Fibroblast of skin of abdomen (primary cell): Measurements from ENCODE around the gene TUBGCP2.
A peak's percentile ranks its signal among the peaks of the same experiment; 100 is the strongest.

Experiments used
- DNase-seq: peaks from one replicate; pipeline ENCODE4 v3.0.0-alpha.2; 2013

TUBGCP2 gene

DNA sequence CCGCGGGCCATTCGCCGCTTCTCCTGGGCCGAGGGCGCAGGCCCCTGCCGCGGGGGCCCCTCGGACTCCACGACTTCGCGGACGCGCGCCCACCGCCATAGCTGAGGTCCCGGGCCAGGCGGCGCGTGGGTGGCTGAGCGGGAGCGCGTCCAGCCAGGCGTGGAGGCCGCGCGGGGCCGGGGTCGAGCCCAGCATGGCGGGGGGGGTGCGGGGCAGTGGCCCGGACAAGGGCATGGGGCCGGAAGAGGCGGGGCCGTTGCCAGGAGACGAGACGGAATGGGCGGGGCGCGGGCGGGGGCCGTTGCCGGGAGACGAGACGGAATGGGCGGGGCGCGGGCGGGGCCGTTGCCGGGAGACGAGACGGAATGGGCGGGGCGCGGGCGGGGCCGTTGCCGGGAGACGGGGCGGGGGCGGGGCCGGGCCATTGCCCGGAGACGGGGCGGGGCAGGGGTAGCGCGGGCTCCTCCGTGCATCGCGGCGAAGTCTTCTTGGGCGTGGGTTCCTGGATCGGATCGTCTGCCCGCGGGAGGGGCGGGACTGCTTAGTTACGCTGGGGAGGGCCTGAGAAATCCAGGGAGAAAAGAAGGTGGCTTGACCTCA is 46.8 kb downstream of the TUBGCP2 start:
- DNase-seq: peak; percentile 75

DNA sequence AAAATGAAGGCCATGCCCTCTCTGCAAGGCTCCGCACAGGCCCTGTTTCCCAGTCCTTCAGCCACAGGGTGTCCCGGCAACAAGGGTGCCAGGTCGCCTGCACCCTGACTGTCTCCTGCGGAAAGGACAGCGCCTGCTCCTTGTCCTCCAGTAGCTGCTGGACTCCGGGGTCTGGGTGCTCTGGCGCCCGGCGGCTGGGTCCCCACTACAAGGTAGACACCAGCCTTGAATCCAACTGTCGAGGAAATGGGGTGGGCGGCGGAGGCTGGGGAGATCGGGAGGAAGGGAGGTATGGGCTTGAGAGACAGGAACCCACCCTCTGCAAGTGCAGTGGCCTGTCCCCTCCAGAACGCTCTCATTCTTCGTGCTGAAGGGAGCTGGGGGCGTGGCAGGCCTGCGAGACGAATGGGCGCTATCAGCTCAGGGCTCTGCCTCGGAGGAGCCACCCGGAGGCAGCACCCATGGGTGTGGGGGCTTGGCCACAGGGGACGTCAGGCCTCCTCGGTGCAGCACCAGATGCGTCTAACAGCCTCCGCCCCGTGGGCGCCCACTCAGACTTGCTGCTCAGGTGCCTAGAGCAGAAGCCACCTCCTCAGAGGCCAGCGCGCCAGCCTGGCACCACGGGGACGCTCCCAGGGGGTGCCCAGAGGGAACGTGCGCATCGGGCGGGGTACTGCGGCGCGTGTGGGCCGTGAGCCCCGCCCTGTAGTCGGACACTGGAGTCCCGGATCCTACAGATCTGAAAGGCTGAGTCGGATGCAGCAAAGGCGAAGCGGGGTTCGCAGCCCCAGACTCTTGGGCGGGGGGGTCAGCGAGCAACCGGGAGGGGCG is 47.6 kb downstream of the TUBGCP2 start:
- DNase-seq: peak; percentile 10

DNA sequence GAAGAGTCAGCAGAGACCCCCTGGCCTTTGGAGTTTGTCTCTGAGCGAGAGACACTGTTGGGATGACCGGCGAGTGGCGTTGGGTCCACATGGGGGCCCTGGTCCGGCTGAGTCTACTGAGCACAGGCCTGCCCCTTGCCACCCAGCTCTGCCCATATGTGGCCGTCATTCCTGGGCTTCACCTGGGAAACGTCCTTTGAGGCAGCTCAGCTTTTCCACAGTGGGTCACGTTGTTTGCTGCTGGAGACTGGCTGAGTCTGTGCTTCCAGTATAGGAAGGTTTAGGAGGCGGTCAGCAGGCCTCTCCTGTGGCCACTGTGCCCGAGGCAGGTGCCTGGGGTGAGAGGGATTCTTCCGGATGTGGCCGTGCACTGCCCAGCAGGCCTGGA is 49.1 kb downstream of the TUBGCP2 start:
- DNase-seq: no peak

DNA sequence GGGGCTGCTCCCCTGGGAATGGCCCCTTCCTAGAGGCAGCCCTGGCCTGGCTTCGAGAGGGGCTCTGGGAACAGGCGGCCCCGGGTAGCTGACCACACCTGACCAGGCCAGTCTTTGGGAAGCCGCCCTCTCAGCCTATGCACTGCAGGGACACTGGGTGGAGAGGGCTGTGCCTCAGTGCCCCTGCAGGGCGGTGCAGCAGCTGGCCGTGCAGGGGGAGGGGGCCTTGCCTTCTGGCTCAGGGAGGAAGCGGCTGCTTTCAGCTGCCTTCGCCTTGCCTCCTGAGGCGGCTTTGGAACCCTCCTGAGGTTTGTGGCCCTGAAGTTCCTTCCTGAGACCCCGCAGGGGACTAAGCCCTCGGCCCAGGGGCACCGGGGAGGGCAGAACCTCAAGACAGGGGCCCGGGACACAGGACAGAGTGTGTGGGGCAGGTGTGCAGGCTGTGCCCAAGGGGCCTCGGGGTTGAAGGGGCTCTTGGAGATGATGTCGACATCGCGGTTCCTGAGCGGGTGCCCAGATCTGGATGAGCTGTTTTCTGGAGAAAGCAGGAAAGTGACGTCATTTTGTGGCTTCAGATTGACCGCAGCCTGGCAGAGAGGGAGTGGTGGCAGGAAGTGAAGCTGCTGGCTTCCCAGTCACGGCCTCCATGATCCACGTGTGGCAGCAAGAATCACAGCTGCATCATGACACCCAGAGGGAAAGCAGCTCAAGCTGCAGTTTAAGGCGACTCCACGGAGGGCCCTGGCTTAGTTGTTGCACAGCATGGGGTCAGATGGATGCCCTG is 49.7 kb downstream of the TUBGCP2 start:
- peak; percentile 97 for DNase-seq

DNA sequence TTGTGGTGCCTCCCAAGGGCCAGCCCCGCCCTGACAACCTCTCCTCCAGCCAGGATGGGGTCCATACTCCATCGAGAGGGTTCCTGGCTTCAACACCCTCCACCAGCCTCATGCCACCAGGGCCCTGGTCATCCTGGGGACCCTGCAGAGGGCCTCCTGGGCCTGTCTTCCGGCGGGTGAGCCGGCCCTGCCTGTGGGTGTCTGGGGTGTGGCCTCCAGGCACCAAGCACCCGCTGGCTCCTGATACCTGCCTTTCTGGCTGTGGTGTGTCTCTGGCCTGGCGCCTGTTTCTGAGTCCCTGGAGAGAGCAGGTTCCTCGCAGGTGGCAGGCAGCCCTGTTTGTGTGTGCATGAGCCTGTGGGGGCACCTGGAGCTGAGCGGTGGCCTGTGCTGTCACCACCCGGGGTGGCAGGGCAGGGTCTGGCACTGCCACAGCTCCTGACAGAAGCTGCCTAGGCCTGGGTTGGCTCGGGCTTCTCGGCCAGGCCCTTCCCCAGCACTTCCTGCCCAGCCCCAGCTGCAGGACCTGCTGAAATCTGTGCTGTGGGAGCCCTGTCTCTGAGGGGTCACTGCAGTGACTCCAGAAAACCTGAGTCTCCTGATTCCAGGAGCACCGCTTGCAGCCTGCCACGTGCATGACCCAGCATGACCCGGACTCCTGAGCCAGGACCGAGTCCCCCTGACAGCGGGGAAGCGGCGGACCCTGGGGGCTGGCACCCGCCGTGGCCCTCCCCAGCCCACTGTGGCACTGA is 50.4 kb downstream of the TUBGCP2 start:
- no peak for DNase-seq

DNA sequence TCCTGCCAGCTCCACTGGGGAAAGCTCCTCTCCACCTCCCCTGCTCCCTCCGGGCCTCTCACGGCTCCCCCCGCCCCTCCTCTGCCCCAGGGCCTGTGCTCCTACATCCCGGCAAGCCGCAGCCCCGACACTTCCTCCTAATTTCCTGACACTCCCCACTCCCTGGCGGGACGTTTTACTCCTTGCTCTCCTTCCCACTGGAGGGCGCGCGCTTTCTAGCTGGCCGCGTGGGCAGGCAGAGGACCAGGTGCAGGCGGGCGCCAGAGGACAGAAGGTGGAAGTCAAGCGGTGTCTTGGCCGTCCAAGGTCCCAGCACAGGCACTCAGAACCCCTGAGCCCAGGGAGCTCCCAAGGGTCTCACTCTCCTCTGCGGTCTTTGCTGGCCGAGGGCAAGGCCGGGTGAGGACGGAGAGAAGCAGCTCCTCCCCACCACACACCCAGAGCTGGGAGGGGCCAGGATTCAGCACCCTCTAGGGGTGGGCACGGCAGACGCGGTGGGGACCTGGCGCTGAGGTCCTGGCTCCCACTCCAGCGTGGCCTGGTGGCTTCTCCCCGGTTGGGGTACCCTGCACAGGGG is 51.1 kb downstream of the TUBGCP2 start:
- peak; percentile 12 for DNase-seq

DNA sequence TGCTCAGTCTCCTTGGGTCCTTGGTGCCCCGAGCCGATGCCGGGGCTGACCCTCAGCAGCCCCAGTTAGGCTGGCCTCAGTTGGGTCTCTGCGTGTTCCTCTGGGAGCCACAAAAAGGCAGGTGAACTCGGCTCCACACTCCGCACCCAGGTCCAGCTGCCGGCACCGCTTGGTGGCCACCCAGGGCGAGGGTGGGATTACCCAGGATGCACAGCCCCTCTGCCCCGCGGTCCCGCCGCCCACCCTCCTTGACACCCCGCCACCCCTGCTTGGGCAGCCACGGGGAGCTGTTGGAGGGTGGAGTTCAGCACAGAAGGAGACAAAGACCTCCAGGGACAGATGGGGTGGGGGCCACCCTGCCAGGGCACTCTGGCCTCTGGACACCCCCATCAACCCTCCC is 53.3 kb downstream of the TUBGCP2 start:
- DNase-seq: no peak

DNA sequence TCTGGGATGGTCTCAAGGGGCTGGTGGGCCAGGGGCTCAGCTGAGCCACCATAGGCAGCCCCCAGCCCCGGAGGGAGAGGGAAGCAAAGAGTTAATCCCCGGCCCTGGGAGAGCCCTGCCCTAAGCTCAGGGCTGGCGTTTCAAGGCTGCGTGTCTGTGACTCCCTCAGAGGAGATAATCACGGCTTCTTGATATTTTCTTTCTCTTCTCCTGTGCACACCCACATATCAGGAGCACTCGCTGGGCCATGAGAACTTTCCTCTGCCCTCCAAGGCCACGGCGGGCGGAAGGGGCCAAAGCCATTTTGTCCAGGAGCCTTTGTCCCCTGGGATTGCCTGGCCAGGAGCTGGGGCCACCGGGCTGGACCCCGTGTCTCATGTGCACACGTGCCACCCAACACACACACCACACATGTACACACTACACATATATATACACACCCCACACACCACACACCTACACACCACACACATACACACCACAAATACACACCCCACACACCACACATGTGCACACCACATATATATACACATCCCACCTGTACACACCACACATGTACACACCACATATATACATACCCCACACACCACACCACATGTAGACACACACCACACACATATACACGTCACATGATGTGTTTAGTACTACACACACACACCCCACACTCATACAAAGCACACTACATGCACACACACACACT is 54.1 kb downstream of the TUBGCP2 start:
- DNase-seq: no peak

DNA sequence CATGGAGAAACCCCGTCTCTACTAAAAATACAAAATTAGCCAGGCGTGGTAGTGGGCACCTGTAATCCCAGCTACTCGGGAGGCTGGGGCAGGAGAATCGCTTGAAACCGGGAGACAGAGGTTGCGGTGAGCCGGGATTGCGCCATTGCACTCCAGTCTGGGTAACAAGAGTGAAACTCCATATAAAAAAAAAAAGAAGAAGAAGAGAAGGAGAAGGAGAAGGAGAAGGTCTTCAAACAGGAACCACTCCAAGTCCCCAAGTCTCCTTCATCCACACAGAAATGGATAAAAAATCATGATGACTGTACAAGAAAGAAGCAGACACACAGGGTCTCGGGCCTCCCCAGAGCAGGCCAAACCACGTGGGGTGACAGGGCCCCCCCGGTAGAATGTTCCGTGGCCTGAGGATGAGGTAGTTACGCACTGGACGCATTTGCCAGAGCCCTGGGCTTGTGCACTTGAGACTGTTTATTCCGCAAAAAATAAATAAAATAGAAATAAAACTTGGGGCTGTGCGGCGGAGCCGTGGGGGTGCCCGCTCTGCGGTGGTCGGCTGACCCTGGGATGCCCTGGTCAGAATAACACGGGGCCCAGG is 55.2 kb downstream of the TUBGCP2 start:
- DNase-seq: no peak

DNA sequence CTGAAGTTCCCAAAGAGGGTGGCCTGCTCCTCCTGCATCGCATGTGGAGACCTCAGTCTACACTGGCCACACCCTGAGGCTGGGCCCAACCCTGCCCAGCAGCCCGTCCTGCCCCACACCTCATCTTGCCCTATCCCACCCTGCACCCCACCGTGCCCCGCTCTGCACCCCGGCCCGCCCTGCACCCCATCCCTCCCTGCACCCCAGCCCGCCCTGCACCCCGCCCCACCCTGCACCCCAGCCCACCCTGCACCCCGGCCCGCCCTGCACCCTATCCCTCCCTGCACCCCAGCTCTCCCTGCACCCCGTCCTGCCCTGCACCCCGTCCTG is 56.5 kb downstream of the TUBGCP2 start:
- no peak for DNase-seq

DNA sequence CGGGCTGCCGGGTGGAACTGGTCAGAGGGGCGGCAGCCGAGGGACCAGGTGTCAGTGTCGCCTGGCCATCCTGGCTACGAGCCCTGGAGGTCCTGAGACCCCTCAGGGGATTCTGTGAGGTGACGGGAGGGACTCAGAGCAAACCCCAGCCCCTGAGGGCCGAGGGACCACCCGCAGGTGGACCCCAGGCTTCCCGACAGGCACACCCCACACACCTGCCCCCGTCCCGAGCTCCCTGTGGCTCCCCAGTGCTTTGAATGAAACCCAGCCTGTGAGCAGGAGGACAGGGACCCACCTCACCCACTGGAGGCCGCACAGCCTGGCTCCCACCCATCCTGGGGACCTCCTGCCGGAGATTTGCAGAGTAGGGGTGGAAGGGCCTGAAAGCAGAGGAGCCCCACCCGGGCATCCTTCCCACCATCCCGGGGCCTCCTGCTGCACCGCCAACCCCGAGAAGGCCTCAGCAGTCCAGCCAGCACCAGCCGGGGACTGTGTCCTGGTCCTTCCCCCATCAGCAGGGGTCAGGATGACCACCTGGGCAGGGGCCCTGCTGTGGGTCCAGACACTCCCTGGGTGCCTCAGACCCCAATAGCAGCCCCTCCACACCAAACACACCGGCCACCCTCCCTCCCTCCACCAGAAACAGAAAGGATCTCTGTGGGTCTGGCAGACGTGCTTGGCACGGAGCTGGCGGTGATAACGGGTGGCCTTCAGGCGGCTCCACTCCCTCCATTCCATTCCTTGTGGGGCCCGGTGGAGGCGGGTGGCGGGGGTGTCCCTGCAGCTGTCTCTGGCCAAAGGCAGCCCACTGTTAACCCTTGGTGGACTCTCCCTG is 57.1 kb downstream of the TUBGCP2 start:
- no peak for DNase-seq

DNA sequence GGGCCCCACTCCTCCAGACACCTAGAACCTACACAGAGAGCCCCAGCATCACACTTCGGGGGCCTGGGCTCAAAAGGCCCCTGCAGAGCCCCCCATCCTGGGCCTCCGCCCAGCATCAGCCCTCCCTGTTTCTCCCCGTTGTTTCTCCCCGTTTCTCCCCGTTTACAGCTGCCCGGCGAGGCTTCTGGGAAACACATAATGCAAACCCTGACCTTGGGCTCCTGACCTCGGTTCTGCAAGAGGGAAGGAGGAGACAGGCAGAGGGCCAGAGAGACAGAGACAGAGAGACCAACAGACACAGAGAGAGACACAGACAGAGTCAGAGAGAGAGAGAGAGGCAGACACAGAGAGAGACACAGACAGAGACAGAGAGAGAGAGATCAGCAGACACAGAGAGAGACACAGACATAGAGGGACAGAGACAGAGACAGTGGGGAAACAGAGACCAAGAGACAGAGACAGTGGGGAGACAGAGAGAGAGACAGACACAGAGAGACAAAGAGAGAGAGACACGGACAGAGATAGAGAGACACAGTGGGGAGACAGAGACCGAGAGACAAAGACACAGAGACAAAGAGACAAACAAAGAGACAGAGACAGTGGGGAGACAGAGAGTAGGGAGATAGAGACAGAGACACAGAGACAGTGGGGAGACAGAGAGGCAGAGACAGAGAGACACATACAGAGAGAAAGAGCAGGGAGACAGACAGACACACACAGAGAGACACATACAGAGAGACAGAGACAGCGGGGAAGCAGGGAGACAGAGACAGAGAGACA is 58.5 kb downstream of the TUBGCP2 start:
- DNase-seq: no peak

DNA sequence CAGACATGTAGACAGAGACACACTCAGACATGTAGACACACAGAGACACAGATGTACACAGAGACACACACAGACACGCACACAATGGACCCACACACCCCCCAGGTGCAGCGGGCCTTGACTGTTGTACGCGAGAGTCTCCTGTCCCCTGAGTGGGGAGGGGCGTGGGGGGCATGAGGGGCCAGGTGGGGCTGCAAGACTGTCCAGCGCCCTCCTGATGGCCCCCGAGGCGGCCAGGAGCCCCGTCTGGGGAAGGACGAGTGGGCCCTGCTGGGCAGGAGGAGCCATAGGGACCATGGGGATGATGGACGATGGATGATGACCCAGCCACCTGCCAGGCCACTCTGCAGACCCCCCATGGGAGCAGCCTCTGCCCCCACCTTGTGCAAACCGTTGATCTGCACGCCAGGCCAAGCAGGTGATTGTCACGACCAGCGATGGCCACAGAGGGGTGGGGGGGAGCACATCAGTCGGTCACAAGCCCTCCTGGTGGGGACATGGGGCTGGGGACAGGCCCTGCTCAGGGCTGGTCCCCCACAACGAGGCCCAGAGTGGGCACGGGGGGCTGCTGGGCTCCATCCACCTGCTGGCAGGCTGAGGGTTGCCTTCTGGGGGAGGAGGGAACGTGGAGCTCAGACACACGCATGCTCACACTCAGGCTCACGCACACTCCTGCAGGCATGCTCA is 59.4 kb downstream of the TUBGCP2 start:
- DNase-seq: no peak

DNA sequence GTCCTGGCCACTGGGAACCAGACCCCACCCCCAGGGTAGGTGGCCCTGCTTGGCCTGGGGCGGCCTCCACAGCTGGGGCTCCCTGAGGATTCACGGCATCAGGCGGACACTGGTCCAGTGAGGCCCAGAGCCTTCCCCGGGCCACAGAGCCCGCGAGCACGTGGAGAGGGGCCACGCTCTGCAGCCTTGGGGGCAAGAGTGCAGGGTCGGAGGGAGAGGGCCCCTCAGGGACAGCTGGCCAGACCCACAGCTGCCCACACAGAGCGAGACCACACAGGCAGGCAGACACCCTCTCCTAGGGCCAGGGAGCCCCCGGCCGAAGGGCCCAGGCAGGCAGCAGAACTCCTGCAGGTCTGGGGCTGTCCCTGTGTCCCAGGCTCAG is 60.3 kb downstream of the TUBGCP2 start:
- no peak for DNase-seq

DNA sequence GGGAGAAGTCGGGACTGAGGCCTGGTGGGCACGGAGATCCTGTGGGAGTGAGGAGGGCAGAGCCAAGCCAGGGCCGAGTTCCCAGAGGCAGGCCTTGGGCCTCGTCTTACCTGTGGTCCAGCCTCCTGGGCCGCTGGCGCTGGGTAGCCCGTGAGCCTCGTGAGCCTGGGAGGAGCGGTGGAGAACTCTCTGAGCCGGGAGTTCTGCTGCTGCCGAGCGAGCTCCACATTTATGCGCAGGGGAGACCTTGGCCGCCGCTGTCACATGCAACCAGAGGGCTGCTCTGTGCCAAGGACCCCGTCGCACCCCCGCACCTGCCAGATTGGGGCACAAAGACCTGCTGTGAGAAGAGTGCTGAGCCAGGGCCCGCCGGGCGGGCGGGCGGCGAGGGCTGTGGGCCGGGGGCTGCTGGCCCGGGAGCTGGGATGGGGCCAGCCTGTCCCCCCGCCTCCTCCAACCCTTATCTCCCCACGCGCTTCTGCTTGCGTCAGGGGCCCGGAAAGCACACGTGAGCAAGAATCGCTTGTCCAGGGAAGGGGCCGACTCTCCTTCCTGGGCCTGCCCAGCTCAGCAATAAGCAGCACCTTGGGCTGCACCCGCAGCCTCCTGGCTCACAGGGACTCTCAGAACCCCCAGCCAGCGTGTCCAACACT is 60.9 kb downstream of the TUBGCP2 start:
- DNase-seq: no peak

DNA sequence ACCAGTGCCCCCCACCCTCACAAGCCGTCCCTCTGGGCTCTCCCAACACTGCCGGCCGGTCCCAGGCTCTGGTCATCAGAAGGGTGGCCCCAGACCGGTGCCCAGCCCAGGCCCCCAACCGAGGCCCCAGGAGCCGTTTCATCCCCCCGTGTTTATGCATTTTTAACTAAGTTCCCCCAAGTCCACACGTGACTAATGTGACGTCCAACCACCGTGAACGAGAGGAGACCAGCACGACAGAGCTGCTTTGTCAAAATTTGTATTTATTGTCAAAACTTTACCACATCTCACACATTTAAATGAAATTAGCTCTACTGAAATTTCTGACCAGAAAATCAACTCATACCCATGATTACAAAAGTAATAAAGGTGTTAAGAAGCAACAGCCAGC is 62.4 kb downstream of the TUBGCP2 start:
- DNase-seq: no peak

DNA sequence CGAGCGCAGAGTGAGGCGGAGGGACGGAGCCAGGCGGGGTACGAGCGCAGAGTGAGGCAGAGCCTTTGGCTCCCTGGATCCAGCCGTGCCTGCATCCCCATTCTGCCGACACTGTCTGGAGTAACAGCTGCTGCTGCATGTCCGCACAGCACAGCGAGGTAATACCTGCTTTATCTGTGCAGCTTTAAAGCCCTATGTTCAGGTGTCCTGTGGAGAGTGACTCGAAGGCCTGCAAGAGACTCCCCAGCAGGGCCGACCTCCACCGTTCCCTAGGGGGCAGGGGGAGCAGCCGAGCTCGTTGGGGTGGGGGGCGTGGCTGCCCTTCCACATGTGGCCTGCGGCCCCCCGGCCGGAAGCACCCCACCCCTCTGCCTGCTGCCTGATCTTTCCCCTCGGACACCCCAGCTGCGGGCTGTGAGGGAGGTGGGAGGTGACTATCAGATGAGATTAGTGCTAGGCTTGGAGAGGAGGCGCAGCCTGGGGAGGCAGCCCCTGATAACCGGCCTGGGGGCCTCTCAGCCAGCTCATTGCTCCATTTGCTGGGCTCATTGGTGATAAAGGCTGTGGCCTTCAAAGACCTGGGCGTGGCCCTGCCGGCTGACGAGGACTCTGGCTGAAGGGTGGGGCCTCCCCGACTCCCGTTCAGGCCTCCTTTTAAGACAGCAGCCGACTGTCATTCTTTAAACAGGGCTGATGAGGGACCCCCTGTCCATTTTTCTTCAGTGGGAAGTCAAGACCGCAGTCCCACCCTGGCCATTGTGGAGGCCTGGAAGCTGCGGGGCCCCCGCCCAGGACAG is 63.0 kb downstream of the TUBGCP2 start:
- DNase-seq: no peak

DNA sequence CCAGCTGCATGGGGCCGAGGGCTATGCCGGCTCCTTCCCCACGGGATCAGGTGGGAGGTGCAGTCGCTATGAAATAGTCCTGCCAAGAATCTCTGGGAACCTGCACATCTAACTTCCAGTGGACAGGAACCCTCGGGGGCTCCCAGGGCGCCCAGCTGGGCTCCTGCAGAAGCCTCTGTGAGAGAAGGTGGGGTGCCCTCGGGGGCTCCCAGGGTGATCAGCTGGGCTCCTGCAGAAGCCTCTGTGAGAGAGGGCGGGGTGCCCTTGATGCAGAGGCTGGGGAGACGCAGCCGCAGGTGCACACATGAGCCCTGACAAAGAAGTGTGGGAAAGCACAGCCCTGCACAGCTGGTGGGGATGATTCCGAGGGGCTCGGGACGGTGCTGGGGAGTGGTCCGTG is 65.1 kb downstream of the TUBGCP2 start:
- DNase-seq: no peak
